Measurements from ENCODE around the gene CBLB.

Gene CBLB

GRCh38 chr3:105911496-105911895 lies 42.7 kb upstream of the CBLB start:
- H3K36me3 ChIP-seq (ENCODE audit: low read depth): no peaks in the 10 kb centered on the region
- ATAC-seq (ENCODE audit: low read depth): no peak

DNA sequence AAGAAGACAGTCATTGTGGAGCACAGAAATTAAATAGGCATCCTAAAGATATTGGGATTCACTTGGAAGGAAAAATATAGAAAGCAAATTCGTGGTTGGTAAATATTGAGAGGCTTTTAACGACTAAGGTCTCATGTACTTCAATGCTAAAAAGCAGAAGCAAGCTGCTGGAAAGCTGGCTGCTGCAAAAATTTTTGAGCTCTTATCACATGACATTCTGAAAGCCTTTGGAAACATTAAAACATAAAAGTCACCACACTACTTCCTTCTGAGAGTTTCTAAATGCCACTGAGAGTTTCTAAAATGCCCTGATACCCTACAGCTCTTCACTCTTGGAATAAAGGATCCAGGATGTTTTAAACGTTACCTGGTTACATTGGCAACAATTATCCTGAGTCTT lies 39.0 kb upstream of the CBLB start:
- Histone ChIP-seq H3K27me3 (ENCODE audit: insufficient read depth, poor library complexity, severe bottlenecking) (no peaks in the 10 kb centered on the region), H3K36me3 (ENCODE audit: low read depth) (no peaks in the 10 kb centered on the region), H3K4me1 (ENCODE audit: insufficient read depth, poor library complexity, severe bottlenecking) (peaks cover 34% of the 10 kb centered on the region), H3K4me3 (ENCODE audit: severe bottlenecking) (no peak overlapping the region), H3K27ac (ENCODE audit: poor library complexity, severe bottlenecking) (peak overlapping the region; percentile 61), H3K9me3 (ENCODE audit: severe bottlenecking) (no peaks in the 10 kb centered on the region)
- TF ChIP-seq, protein P1, sequence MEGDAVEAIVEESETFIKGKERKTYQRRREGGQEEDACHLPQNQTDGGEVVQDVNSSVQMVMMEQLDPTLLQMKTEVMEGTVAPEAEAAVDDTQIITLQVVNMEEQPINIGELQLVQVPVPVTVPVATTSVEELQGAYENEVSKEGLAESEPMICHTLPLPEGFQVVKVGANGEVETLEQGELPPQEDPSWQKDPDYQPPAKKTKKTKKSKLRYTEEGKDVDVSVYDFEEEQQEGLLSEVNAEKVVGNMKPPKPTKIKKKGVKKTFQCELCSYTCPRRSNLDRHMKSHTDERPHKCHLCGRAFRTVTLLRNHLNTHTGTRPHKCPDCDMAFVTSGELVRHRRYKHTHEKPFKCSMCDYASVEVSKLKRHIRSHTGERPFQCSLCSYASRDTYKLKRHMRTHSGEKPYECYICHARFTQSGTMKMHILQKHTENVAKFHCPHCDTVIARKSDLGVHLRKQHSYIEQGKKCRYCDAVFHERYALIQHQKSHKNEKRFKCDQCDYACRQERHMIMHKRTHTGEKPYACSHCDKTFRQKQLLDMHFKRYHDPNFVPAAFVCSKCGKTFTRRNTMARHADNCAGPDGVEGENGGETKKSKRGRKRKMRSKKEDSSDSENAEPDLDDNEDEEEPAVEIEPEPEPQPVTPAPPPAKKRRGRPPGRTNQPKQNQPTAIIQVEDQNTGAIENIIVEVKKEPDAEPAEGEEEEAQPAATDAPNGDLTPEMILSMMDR (IDR thresholded peaks at IDR 0.05; ENCODE audit: poor library complexity, severe bottlenecking): no peak
- DNase-seq (ENCODE audit: low spot score) (no peak), ATAC-seq (ENCODE audit: low read depth) (no peak)

More at GRCh38 chr3:105911496-105911895, 42.7 kb upstream of the CBLB start:
- Histone ChIP-seq H3K27me3 (ENCODE audit: insufficient read depth, poor library complexity, severe bottlenecking) (no peaks in the 10 kb centered on the region), H3K9me3 (ENCODE audit: severe bottlenecking) (peaks cover 2% of the 10 kb centered on the region), H3K4me3 (ENCODE audit: severe bottlenecking) (no peak overlapping the region), H3K27ac (ENCODE audit: poor library complexity, severe bottlenecking) (no peak overlapping the region), H3K4me1 (ENCODE audit: insufficient read depth, poor library complexity, severe bottlenecking) (peaks cover 14% of the 10 kb centered on the region)
- TF ChIP-seq, protein P1 (IDR thresholded peaks at IDR 0.05; ENCODE audit: poor library complexity, severe bottlenecking): no peak
- no peak for DNase-seq (ENCODE audit: low spot score)

- H3K27ac ChIP-seq (ENCODE audit: poor library complexity, severe bottlenecking): peak overlapping the region; percentile 61
Measured at GRCh38 chr3:105906836-105907235, 38.0 kb upstream of the CBLB start.

GRCh38 chr3:105906345-105906744 lies 37.5 kb upstream of the CBLB start:
- H3K4me1 ChIP-seq (ENCODE audit: insufficient read depth, poor library complexity, severe bottlenecking): peaks cover 34% of the 10 kb centered on the region
- DNase-seq (ENCODE audit: low spot score) (no peak), ATAC-seq (ENCODE audit: low read depth) (no peak)
- no peak overlapping the region for H3K4me3 ChIP-seq (ENCODE audit: severe bottlenecking)
- TF ChIP-seq, protein P1 (IDR thresholded peaks at IDR 0.05; ENCODE audit: poor library complexity, severe bottlenecking): no peak
- no peaks in the 10 kb centered on the region for H3K36me3 ChIP-seq (ENCODE audit: low read depth)
- H3K27ac ChIP-seq (ENCODE audit: poor library complexity, severe bottlenecking): peak overlapping the region; percentile 61
- H3K9me3 ChIP-seq (ENCODE audit: severe bottlenecking): no peaks in the 10 kb centered on the region
- no peaks in the 10 kb centered on the region for H3K27me3 ChIP-seq (ENCODE audit: insufficient read depth, poor library complexity, severe bottlenecking)

More at GRCh38 chr3:105906836-105907235, 38.0 kb upstream of the CBLB start:
- Histone ChIP-seq H3K36me3 (ENCODE audit: low read depth) (no peaks in the 10 kb centered on the region), H3K4me1 (ENCODE audit: insufficient read depth, poor library complexity, severe bottlenecking) (peaks cover 34% of the 10 kb centered on the region), H3K4me3 (ENCODE audit: severe bottlenecking) (no peak overlapping the region), H3K27me3 (ENCODE audit: insufficient read depth, poor library complexity, severe bottlenecking) (no peaks in the 10 kb centered on the region), H3K9me3 (ENCODE audit: severe bottlenecking) (no peaks in the 10 kb centered on the region)
- DNase-seq (ENCODE audit: low spot score) (no peak), ATAC-seq (ENCODE audit: low read depth) (peak; percentile 95)
- TF ChIP-seq, protein P1 (IDR thresholded peaks at IDR 0.05; ENCODE audit: poor library complexity, severe bottlenecking): no peak

GRCh38 chr3:105905328-105905727 lies 36.5 kb upstream of the CBLB start:
- Histone ChIP-seq H3K27ac (ENCODE audit: poor library complexity, severe bottlenecking) (peak overlapping the region; percentile 61), H3K27me3 (ENCODE audit: insufficient read depth, poor library complexity, severe bottlenecking) (no peaks in the 10 kb centered on the region), H3K4me1 (ENCODE audit: insufficient read depth, poor library complexity, severe bottlenecking) (peaks cover 34% of the 10 kb centered on the region), H3K36me3 (ENCODE audit: low read depth) (no peaks in the 10 kb centered on the region), H3K9me3 (ENCODE audit: severe bottlenecking) (no peaks in the 10 kb centered on the region), H3K4me3 (ENCODE audit: severe bottlenecking) (no peak overlapping the region)
- TF ChIP-seq, protein P1 (IDR thresholded peaks at IDR 0.05; ENCODE audit: poor library complexity, severe bottlenecking): no peak
- DNase-seq (ENCODE audit: low spot score) (no peak), ATAC-seq (ENCODE audit: low read depth) (no peak)

Data from RWPE2 (cell line).